Mesodermal cell (in vitro differentiated cells): Measurements from ENCODE around the gene CACNA1B.
"Not testable (repeated sequence)": the region's sequence is repeated elsewhere in the genome, so short reads cannot be mapped to it uniquely, and the experiment has no call there.

ENCODE experiments used
- H3K27ac ChIP-seq: 2 replicates; pipeline ENCODE4 v1.7.0; 2013; ENCODE audit warnings: mild to moderate bottlenecking, low read depth, low read length, moderate library complexity; ENCODE audit not compliant: severe bottlenecking
- H3K36me3 ChIP-seq: 2 replicates; pipeline ENCODE4 v1.7.1; 2013; ENCODE audit warnings: mild to moderate bottlenecking, low read length, moderate library complexity; ENCODE audit not compliant: control insufficient read depth, insufficient read depth
- H3K4me1 ChIP-seq: one replicate; pipeline ENCODE4 v1.7.1; 2013; ENCODE audit warnings: mild to moderate bottlenecking, low read length; ENCODE audit not compliant: insufficient read depth, control insufficient read depth, poor library complexity, severe bottlenecking
- H3K4me3 ChIP-seq: 2 replicates; pipeline ENCODE4 v1.7.0; 2013; ENCODE audit warnings: low read length, control low read depth, mild to moderate bottlenecking; ENCODE audit not compliant: insufficient read depth, poor library complexity, severe bottlenecking; ENCODE audit errors: extremely low read depth
- H3K9me3 ChIP-seq: 2 replicates; pipeline ENCODE4 v1.7.1; 2013; ENCODE audit warnings: mild to moderate bottlenecking, low read length, moderate library complexity; ENCODE audit not compliant: control insufficient read depth
- WGBS, 2 experiments: methylation state at CpG; one replicate each; pipeline ENCODE4 v1.1.5; 2013; ENCODE audit warnings: missing lambda C conversion rate in 2 of 2; ENCODE audit not compliant: insufficient coverage in 2 of 2; 5-methylcytosine and 5-hydroxymethylcytosine counted together

Gene CACNA1B

DNA sequence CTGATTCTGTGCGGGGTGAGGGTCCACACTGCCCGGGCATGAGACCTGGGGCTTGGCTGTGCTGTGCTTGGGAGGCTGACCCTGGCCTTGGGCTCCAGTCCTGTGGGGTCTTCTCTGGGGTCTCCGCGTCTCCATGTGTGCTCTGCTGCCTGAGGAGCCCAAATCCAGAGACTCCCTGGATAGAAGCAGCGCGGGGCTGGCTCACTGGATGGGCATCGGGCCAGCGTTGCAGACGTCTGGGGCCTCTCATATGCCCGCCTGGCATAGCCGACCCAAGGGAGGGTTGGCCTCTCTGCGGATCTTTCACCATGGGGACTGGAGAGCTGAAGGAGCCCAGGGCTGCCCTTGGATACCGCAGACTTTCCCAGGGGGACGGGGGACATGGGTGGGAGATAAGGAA is 12.4 kb downstream of the CACNA1B start:
- H3K4me1 ChIP-seq, H3K4me3 ChIP-seq, H3K9me3 ChIP-seq, H3K36me3 ChIP-seq, H3K27ac ChIP-seq: not testable (repeated sequence)
- no CpG with 5 or more reads among the region's 14 CpGs for WGBS, 2 experiments

- H3K4me1 ChIP-seq, H3K36me3 ChIP-seq, H3K27ac ChIP-seq, H3K4me3 ChIP-seq, H3K9me3 ChIP-seq: not testable (repeated sequence)
- WGBS, 2 experiments = 84 to 94% methylated on average over 12 to 16 of the region's 24 CpGs
Measured at GRCh38 chr9:137890768-137891587, 13.4 kb downstream of the CACNA1B start.

DNA sequence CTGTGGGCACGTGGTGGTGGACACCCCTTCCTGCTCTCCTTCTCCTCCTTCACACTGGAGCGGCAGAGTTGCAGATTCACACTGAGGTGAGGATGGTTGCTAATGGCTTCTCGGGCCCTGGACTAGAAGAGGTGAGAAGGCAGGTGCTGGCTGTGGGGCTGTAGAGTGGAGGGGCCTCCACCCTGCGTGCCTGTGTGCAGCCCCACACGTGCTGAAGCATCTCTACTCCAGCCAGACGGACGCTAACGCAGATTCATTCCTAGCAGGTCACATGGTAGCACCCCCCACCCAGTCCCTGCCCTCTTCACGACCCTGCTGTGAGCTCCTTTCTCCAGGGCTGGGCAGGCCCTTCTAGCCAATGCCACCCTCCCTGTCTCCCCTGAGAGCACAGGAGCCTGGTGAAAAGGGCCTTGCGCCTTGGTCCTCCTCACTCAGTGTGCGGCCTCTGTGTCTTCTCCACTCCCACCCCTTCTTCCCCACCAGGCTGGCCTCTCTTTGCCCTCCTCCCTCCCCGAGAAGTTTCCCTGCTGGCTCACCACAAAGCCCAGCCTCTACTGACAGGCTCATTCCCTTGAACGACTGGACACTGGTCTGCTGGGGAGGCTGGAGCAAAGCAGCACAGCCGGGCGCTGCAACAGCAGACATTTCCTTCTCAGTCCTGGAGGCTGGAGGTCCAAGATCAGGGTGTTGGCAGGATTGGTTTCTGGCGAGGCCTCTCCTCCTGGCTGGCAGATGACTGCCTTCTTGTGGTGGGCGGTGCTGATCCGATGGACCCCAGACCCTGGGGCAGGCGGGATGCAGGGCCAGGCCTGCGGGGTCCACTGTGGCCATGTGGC is 14.2 kb downstream of the CACNA1B start:
- H3K9me3 ChIP-seq = no peaks in the 10 kb centered on the region
- no peak overlapping the region for H3K4me3 ChIP-seq
- no peaks in the 10 kb centered on the region for H3K4me1 ChIP-seq
- no peaks in the 10 kb centered on the region for H3K36me3 ChIP-seq
- 81 to 83% methylated on average over 13 to 14 of the region's 20 CpGs for WGBS, 2 experiments
- H3K27ac ChIP-seq = no peak overlapping the region

DNA sequence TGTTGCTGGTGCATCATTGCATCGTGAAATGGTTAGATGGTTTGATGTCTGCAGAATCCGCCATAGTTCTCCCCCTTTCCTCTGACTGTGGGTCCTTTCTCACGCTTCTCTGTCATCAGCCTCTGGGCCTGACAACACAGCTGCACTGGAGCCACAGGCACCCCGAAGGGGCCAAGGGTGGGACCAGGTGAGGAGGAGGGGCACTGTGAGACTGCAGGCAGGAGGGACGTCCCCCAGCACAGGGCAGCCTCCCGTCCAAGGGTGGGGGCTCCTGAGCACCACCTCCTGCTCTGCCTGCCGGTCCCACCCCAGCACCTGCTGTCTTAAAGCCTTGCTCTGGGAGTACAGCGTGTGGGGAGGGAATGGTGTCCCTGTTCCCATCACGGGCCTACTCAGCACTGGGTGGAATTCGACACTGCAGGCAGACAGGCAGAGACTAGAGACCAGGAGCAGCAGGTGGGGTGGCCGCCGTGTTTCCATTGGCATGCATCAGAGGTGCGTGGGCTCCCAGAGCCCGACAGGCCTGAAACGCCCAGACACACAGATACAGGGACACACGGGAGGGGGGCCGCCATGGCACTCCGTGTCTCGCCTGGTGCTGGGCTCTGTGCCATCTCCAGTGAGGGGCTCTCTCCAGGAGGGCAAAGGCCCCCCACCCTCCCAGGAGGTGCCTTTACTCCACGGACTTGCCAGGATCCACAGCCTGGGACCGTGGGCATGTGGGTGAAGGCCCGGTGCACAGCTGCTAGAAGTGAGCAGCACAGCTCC is 15.0 kb downstream of the CACNA1B start:
- no peak overlapping the region for H3K4me3 ChIP-seq
- H3K36me3 ChIP-seq = no peaks in the 10 kb centered on the region
- 84 to 86% methylated on average over 18 to 21 of the region's 22 CpGs for WGBS, 2 experiments
- H3K9me3 ChIP-seq = no peaks in the 10 kb centered on the region
- H3K27ac ChIP-seq = no peak overlapping the region
- H3K4me1 ChIP-seq = no peaks in the 10 kb centered on the region

DNA sequence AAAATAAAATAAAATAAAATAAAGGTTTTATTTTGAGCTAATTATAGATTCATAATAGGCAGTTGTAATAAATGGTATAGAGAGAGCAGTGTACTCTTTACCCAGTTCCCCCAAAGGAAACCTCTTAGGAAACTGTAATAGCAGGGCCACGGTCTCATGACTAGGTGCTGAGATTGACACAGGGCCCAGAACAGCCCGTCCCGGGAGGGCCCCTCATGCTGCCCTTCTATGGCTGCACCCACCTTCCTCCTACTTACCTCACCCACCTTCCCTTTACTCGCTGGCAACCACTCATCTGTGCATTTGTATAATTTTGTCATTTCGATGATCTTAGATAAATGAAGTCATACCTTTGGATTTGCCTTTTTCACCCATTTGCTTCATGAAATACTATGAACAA is 16.1 kb downstream of the CACNA1B start:
- H3K9me3 ChIP-seq = no peaks in the 10 kb centered on the region
- H3K4me3 ChIP-seq = no peak overlapping the region
- no peaks in the 10 kb centered on the region for H3K36me3 ChIP-seq
- WGBS, 2 experiments = 85 to 93% methylated on average over 2 to 3 of the region's 5 CpGs
- H3K27ac ChIP-seq = no peak overlapping the region
- no peaks in the 10 kb centered on the region for H3K4me1 ChIP-seq

DNA sequence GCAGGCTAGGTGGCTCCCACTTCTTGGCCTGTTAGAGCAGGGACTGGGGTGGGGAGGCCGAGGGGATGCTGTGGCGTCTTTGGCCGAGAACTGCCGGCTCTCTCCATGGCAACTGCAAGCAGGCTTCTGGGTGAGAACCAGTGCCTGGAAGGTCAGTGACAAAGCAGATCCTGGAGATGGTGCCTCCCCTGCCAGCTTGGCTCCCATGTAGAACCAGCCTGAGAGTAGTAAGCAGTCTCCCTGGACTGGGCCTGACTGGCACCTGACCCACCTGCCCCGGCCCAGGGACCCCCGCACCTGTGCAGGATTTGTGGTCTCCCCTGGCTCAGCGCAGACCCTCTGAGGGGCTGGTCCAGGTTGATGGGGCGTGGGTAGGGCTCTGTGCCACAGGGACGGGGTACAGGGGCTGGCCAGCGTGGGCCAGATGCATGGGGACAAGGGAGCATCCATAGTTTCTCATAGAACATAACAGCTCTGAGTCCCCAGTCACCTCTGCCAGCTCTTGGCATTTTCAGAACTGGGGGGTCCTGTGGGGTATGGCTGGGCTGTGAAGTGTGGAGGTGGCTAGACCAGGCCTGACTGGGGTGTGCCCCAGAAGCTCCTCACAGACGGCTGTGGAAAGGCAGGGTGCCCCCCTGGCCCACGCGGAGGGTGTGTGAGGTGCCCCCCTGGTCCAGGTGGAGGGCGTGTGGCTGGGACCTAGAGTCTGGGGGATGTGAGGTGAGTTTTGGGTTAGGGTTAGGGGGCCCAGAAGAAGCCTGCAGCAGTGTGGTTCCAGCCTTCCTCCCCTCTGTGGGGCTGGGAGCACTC is 22.2 kb downstream of the CACNA1B start:
- no peaks in the 10 kb centered on the region for H3K4me1 ChIP-seq
- no peaks in the 10 kb centered on the region for H3K36me3 ChIP-seq
- no peak overlapping the region for H3K27ac ChIP-seq
- H3K9me3 ChIP-seq = no peaks in the 10 kb centered on the region
- H3K4me3 ChIP-seq = no peak overlapping the region
- 85 to 89% methylated on average over 13 to 14 of the region's 14 CpGs for WGBS, 2 experiments

DNA sequence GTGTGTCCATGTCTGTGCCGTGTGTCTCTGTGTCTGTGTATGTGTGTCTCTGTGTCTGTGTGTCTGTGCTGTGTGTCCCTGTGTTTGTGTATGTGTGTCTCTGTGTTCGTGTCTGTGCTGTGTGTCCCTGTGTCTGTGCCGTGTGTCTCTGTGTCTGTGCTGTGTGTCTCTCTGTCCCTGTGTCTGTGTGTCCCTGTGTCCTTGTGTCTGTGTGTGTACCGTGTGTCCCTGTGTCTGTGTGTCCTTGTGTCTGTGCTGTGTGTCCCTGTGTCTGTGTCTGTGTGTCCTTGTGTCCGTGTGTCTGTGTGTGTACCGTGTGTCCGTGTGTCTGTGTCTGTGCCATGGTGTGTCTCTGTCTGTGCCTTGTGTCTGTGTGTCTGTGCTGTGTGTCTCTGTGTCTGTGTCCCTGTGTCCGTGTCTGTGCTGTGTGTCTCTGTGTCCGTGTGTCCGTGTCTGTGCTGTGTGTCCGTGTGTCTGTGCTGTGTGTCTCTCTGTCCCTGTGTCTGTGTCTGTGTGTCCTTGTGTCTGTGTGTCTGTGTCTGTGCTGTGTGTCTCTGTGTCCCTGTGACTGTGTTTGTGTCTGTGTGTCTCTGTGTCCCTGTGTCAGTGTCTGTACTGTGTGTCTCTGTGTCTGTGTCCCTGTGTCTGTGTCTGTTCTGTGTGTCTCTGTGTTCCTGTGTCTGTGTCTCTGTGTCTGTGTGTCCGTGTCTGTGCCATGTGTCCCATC is 23.2 kb downstream of the CACNA1B start:
- H3K9me3 ChIP-seq = no peaks in the 10 kb centered on the region
- no peak overlapping the region for H3K27ac ChIP-seq
- WGBS, 2 experiments = 85 to 87% methylated on average over 8 to 10 of the region's 12 CpGs
- no peaks in the 10 kb centered on the region for H3K36me3 ChIP-seq
- H3K4me3 ChIP-seq = no peak overlapping the region
- no peaks in the 10 kb centered on the region for H3K4me1 ChIP-seq

DNA sequence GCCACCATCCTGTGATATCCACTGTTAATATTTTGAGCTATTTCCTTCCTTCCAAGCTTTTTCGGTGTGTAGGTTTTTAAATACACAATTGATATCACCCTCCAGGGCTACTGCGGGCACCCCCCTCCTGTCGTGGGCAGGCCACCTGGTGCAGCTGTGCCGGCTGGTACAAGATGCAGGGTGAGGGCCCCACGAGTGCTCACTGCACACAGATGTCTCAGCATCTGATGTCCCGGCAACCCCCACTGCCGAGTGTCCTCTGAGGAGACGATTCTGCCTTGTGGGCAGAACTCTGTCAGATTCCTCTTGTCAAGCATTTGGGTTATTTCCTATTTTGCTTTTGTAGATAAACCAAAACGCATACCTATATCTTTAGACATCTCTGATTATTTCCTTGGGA is 25.1 kb downstream of the CACNA1B start:
- Histone ChIP-seq H3K9me3 (no peaks in the 10 kb centered on the region), H3K4me3 (no peak overlapping the region)
- 81 to 93% methylated on average over 7 to 8 of the region's 9 CpGs for WGBS, 2 experiments

DNA sequence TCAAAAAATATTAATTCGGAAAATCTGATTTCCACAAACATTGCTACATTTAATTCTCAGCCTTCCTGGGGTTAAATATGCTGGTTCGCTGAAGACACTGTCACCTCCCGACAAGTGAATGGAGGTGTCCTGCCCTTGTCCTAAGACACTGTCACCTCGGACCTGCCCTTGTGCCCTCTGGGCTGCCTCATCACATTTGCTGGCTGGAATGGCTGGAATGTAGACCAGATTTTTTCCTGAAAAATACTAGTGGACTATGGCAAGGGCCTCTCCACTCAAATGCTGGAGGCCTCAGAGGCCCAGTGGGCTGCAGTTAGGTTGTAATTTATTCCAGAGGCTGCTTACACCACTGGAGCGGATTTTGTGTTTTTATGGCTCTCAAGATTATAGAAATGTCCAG is 28.2 kb downstream of the CACNA1B start:
- H3K9me3 ChIP-seq = no peaks in the 10 kb centered on the region
- 81 to 91% methylated on average over 4 to 5 of the region's 5 CpGs for WGBS, 2 experiments
- no peak overlapping the region for H3K27ac ChIP-seq
- no peaks in the 10 kb centered on the region for H3K36me3 ChIP-seq
- no peaks in the 10 kb centered on the region for H3K4me1 ChIP-seq
- no peak overlapping the region for H3K4me3 ChIP-seq

More for the DNA sequence above, 25.1 kb downstream of the CACNA1B start:
- Histone ChIP-seq H3K4me1 (no peaks in the 10 kb centered on the region), H3K36me3 (no peaks in the 10 kb centered on the region), H3K27ac (no peak overlapping the region)
